Fibroblast of pulmonary artery (primary cell): ENCODE measurements around the gene NYNRIN.
A peak's percentile ranks its signal among the peaks of the same experiment; 100 is the strongest.

Experiments used
- DNase-seq: peaks from one replicate; pipeline ENCODE4 v3.0.0-alpha.2; 2010; ENCODE audit warnings: low read depth
- H3K4me3 ChIP-seq: replicated peaks from 2 replicates; pipeline ENCODE4 v1.5.1; 2011; ENCODE audit warnings: low read depth, mild to moderate bottlenecking, control low read depth, low read length, moderate library complexity
- CTCF ChIP-seq: IDR thresholded peaks from 2 replicates; pipeline ENCODE4 v1.5.1; 2011; ENCODE audit warnings: mild to moderate bottlenecking, control low read depth, low read length, inconsistent platforms; ENCODE audit errors: missing control alignments

Gene NYNRIN

GRCh38 chr14:24426150-24426911, 27.5 kb downstream of the NYNRIN start:
- TF ChIP-seq CTCF: no peak
- no peak for DNase-seq
- H3K4me3 ChIP-seq: no peak overlapping the region

GRCh38 chr14:24426912-24427536, 28.2 kb downstream of the NYNRIN start:
- H3K4me3 ChIP-seq: no peak overlapping the region
- DNase-seq: no peak
- TF ChIP-seq CTCF: no peak

- TF ChIP-seq CTCF: no peak
- no peak for DNase-seq
- no peak overlapping the region for H3K4me3 ChIP-seq
Observed at GRCh38 chr14:24427537-24428508, 29.0 kb downstream of the NYNRIN start.

GRCh38 chr14:24428628-24429394, 30.0 kb downstream of the NYNRIN start:
- DNase-seq: no peak
- no peak for TF ChIP-seq CTCF
- no peak overlapping the region for H3K4me3 ChIP-seq

GRCh38 chr14:24429395-24430142, 30.8 kb downstream of the NYNRIN start, which contains the start of the genes CBLN3 and KHNYN:
CBLN3 (minus strand) TSS chr14:24429668; CDS start chr14:24429054, 614 bp downstream.
KHNYN (plus strand) TSS chr14:24429954; CDS start chr14:24430731, 777 bp downstream.
- peak; percentile 93 for DNase-seq
- H3K4me3 ChIP-seq: peak within 1 kb of the TSS; percentile 91
- TF ChIP-seq CTCF: no peak
